HepG2 (cell line): ENCODE results near the gene CDX1. TPM values are rescaled to one million over a fixed set of nuclear protein-coding genes. Genes with fewer than 3 reads are reported as not detected.

ENCODE experiments used
- ATF2 ChIP-seq: sonication (generic); formaldehyde crosslinking; IDR thresholded peaks from 2 replicates; pipeline ENCODE4 v1.4.0; 2020; ENCODE audit warnings: missing genetic modification reagents
- LCORL ChIP-seq, 2 experiments: fragments of 450-650 bp in 1 of 2; sonication (generic) in 1 of 2; formaldehyde crosslinking in 1 of 2; IDR thresholded peaks; 2 replicates each; pipeline versions ENCODE4 v1.5.0 to v1.6.1; 2017 to 2020; ENCODE audit warnings: antibody characterized with exemption in 1 of 2, missing genetic modification reagents in 1 of 2
- MZF1 ChIP-seq: sonication (generic); formaldehyde crosslinking; IDR thresholded peaks from 2 replicates; pipeline ENCODE4 v1.8.1; 2023; ENCODE audit warnings: mild to moderate bottlenecking, missing genetic modification reagents, borderline replicate concordance
- RAD21 ChIP-seq: fragments of 450-650 bp; formaldehyde crosslinking; IDR thresholded peaks from 2 replicates; pipeline ENCODE4 v1.5.0; 2020; ENCODE audit warnings: mild to moderate bottlenecking
- TAF15 ChIP-seq: fragments of 200-400 bp; formaldehyde crosslinking; IDR thresholded peaks from one replicate; pipeline ENCODE4 v1.6.1; 2018; ENCODE audit warnings: mild to moderate bottlenecking, low read depth, low read length; ENCODE audit not compliant: poor library complexity, severe bottlenecking
- ZNF512B ChIP-seq: sonication (generic); formaldehyde crosslinking; IDR thresholded peaks from 2 replicates; pipeline ENCODE4 v1.5.1; 2020; ENCODE audit warnings: missing genetic modification reagents, mild to moderate bottlenecking, borderline replicate concordance
- ZNF687 ChIP-seq: sonication (generic); formaldehyde crosslinking; IDR thresholded peaks from 2 replicates; pipeline ENCODE4 v1.5.1; 2020; ENCODE audit warnings: mild to moderate bottlenecking, missing genetic modification reagents, moderate library complexity
- polyA plus RNA-seq, 8 experiments: library from polyadenylated mRNA; depleted of rRNA in 3 of 8; stranded (reverse) in 7 of 8; unstranded in 1 of 8; fragments of >200 nt; fragmentation: Illumina TruSeq in 4 of 8; extraction: Trizol in 4 of 8; gene quantifications; 2 replicates each; pipeline versions ENCODE4 v1.2.1 to v1.2.3, GENCODE V29; 2011 to 2016; ENCODE audit warnings: low read depth in 4 of 8, missing spikeins in 1 of 8, mixed read lengths in 1 of 8; ENCODE audit not compliant: insufficient read depth in 1 of 8
- total RNA-seq, 5 experiments: library from RNA; depleted of rRNA; stranded (reverse); fragments of >200 nt; fragmentation: Illumina TruSeq; extraction: Trizol; gene quantifications; 2 replicates each; pipeline ENCODE4 v1.2.3, GENCODE V29; 2016; ENCODE audit warnings: low read depth in 1 of 5

CDX1 gene
- total and polyA plus RNA-seq, 2 of the 13 experiments (the other 11 are each of a cell fraction or from before 2014, with no cell fraction given): not detected

GRCh38 chr5:150122158-150122510, 44.4 kb upstream of the CDX1 start (continued):
- TF ChIP-seq ZNF512B (CRISPR knock-in tag) (no peak), RAD21 (CRISPR knock-in tag) (peak; percentile 59), TAF15 (no peak), ZNF687 (CRISPR knock-in tag) (peak; percentile 50), ATF2 (CRISPR knock-in tag) (0 out of 2 replicates have a peak, but pooled peaks have one; percentile 41), MZF1 (no peak), LCORL (IDR thresholded peaks at IDR 0.05) (no peak), LCORL (CRISPR knock-in tag; IDR thresholded peaks at IDR 0.05) (0 out of 2 replicates have a peak, but pooled peaks have one; percentile 45)
